ENCODE results near the gene PCID2.

PCID2 gene

GRCh38 chr13:113145911-113146598 is 62.4 kb downstream of the PCID2 start:
- no peak for DNase-seq
- Histone ChIP-seq H3K36me3 (no peaks in the 10 kb centered on the region), H3K27me3 (no peaks in the 10 kb centered on the region), H3K9me3 (no peaks in the 10 kb centered on the region), H3K4me3 (ENCODE audit: low read depth, low read length) (no peak overlapping the region), H3K4me1 (no peaks in the 10 kb centered on the region)
- TF ChIP-seq CTCF (IDR thresholded peaks at IDR 0.05; ENCODE audit: low read depth, low read length), result no peak

GRCh38 chr13:113145496-113145895 is 63.0 kb downstream of the PCID2 start:
- Histone ChIP-seq H3K36me3 (no peaks in the 10 kb centered on the region), H3K9me3 (no peaks in the 10 kb centered on the region), H3K27me3 (no peaks in the 10 kb centered on the region), H3K4me1 (no peaks in the 10 kb centered on the region), H3K4me3 (ENCODE audit: low read depth, low read length) (no peak overlapping the region)
- DNase-seq, result no peak
- no peak for TF ChIP-seq CTCF (IDR thresholded peaks at IDR 0.05; ENCODE audit: low read depth, low read length)

- Histone ChIP-seq H3K4me1 (no peaks in the 10 kb centered on the region), H3K36me3 (no peaks in the 10 kb centered on the region), H3K9me3 (no peaks in the 10 kb centered on the region), H3K4me3 (ENCODE audit: low read depth, low read length) (no peak overlapping the region), H3K27me3 (no peaks in the 10 kb centered on the region)
- no peak for DNase-seq
- no peak for TF ChIP-seq CTCF (IDR thresholded peaks at IDR 0.05; ENCODE audit: low read depth, low read length)
These were observed 64.2 kb downstream of the PCID2 start for GRCh38 chr13:113144255-113144629.

- Histone ChIP-seq H3K9me3 (no peaks in the 10 kb centered on the region), H3K36me3 (no peaks in the 10 kb centered on the region), H3K4me1 (no peaks in the 10 kb centered on the region), H3K27me3 (no peaks in the 10 kb centered on the region), H3K4me3 (ENCODE audit: low read depth, low read length) (no peak overlapping the region)
- TF ChIP-seq CTCF (IDR thresholded peaks at IDR 0.05; ENCODE audit: low read depth, low read length), result no peak
- no peak for DNase-seq
These were observed 64.8 kb downstream of the PCID2 start for GRCh38 chr13:113143466-113144254.

GRCh38 chr13:113142876-113143275 is 65.6 kb downstream of the PCID2 start:
- Histone ChIP-seq H3K27me3 (no peaks in the 10 kb centered on the region), H3K9me3 (no peaks in the 10 kb centered on the region), H3K4me3 (ENCODE audit: low read depth, low read length) (no peak overlapping the region), H3K36me3 (no peaks in the 10 kb centered on the region), H3K4me1 (no peaks in the 10 kb centered on the region)
- TF ChIP-seq CTCF (IDR thresholded peaks at IDR 0.05; ENCODE audit: low read depth, low read length), result no peak
- no peak for DNase-seq

GRCh38 chr13:113141601-113141970 is 66.9 kb downstream of the PCID2 start:
- H3K4me3 ChIP-seq (ENCODE audit: low read depth, low read length), result no peak overlapping the region
- H3K36me3 ChIP-seq, result no peaks in the 10 kb centered on the region
- H3K4me1 ChIP-seq, result no peaks in the 10 kb centered on the region
- no peak for DNase-seq
- no peak for TF ChIP-seq CTCF (IDR thresholded peaks at IDR 0.05; ENCODE audit: low read depth, low read length)
- H3K27me3 ChIP-seq, result no peaks in the 10 kb centered on the region
- no peaks in the 10 kb centered on the region for H3K9me3 ChIP-seq

Measured in BE2C (cell line).